SK-N-SH treated with all-trans-retinoic acid at 6 μM for 48 hours (cell line): ENCODE results near the gene HECA.

ENCODE experiments used
- ATAC-seq: fragments of 200-7000 bp; cut with Tn5 transposase; 3 replicates; pipeline ENCODE4 v1.9.1; 2020; ENCODE audit warnings: mild to moderate bottlenecking, moderate library complexity
- ARNTL ChIP-seq: fragments of 450-650 bp; formaldehyde crosslinking; IDR thresholded peaks from 2 replicates; pipeline ENCODE4 v1.5.0; 2020; ENCODE audit warnings: low read depth, mild to moderate bottlenecking, moderate library complexity, borderline replicate concordance
- BACH2 ChIP-seq: fragments of 250-450 bp; sonication (Bioruptor Pico); IDR thresholded peaks from 2 replicates; pipeline ENCODE4 v1.9.0; 2021; ENCODE audit warnings: mild to moderate bottlenecking, borderline replicate concordance
- CSDC2 ChIP-seq: fragments of 250-450 bp; sonication (Bioruptor Pico); IDR thresholded peaks from 2 replicates; pipeline ENCODE4 v1.5.0; 2020; ENCODE audit warnings: mild to moderate bottlenecking, moderate library complexity
- ESRRG ChIP-seq: fragments of 250-450 bp; sonication (Bioruptor Pico); IDR thresholded peaks from 2 replicates; pipeline ENCODE4 v1.6.1; 2021; ENCODE audit warnings: mild to moderate bottlenecking
- GLIS3 ChIP-seq: fragments of 250-450 bp; sonication (Bioruptor Pico); IDR thresholded peaks from 2 replicates; pipeline ENCODE4 v1.5.0; 2020; ENCODE audit warnings: mild to moderate bottlenecking, moderate library complexity
- ISL1 ChIP-seq: fragments of 250-450 bp; sonication (Bioruptor Pico); IDR thresholded peaks from 2 replicates; pipeline ENCODE4 v2.1.2; 2022; ENCODE audit warnings: mild to moderate bottlenecking, moderate library complexity
- PPARA ChIP-seq: fragments of 250-450 bp; sonication (Bioruptor Pico); IDR thresholded peaks from 2 replicates; pipeline ENCODE4 v1.5.0; 2020; ENCODE audit warnings: mild to moderate bottlenecking, borderline replicate concordance
- RARB ChIP-seq: fragments of 250-450 bp; sonication (Bioruptor Pico); IDR thresholded peaks from 2 replicates; pipeline ENCODE4 v1.8.0; 2021; ENCODE audit warnings: mild to moderate bottlenecking, moderate library complexity
- SNAI2 ChIP-seq: fragments of 250-450 bp; sonication (Bioruptor Pico); IDR thresholded peaks from 2 replicates; pipeline ENCODE4 v1.5.0; 2020; ENCODE audit warnings: mild to moderate bottlenecking, moderate library complexity
- TCF4 ChIP-seq: fragments of 250-450 bp; sonication (Bioruptor Pico); IDR thresholded peaks from 2 replicates; pipeline ENCODE4 v1.8.0; 2021; ENCODE audit warnings: mild to moderate bottlenecking, moderate library complexity, borderline replicate concordance
- TOX ChIP-seq: fragments of 250-450 bp; sonication (Bioruptor Pico); IDR thresholded peaks from 2 replicates; pipeline ENCODE4 v1.8.0; 2021; ENCODE audit warnings: mild to moderate bottlenecking, moderate library complexity, borderline replicate concordance
- ZC3H10 ChIP-seq: fragments of 250-450 bp; sonication (Bioruptor Pico); IDR thresholded peaks from 2 replicates; pipeline ENCODE4 v1.5.1; 2021; ENCODE audit warnings: mild to moderate bottlenecking, moderate library complexity
- ZFP3 ChIP-seq: fragments of 250-450 bp; sonication (Bioruptor Pico); IDR thresholded peaks from 2 replicates; pipeline ENCODE4 v1.5.0; 2020; ENCODE audit warnings: mild to moderate bottlenecking, moderate library complexity
- ZNF565 ChIP-seq: fragments of 450-650 bp; formaldehyde crosslinking; conservative IDR thresholded peaks from 2 replicates; pipeline ENCODE4 v1.5.0; 2020; ENCODE audit warnings: low read depth, mild to moderate bottlenecking, moderate library complexity
- ZNF8 ChIP-seq: fragments of 450-650 bp; formaldehyde crosslinking; IDR thresholded peaks from 2 replicates; pipeline ENCODE4 v1.5.0; 2020; ENCODE audit warnings: mild to moderate bottlenecking, moderate library complexity
- TF ChIP-seq, protein P1 (sequence below): fragments of 250-450 bp; sonication (Bioruptor Pico); IDR thresholded peaks from 2 replicates; pipeline ENCODE4 v1.5.0; 2020; ENCODE audit warnings: mild to moderate bottlenecking, moderate library complexity
- TF ChIP-seq, protein P2 (sequence below): fragments of 250-450 bp; sonication (Bioruptor Pico); IDR thresholded peaks from 2 replicates; pipeline ENCODE4 v1.8.0; 2020; ENCODE audit warnings: mild to moderate bottlenecking, moderate library complexity, borderline replicate concordance
- TF ChIP-seq, protein P3 (sequence below): fragments of 250-450 bp; sonication (Bioruptor Pico); IDR thresholded peaks from 2 replicates; pipeline ENCODE4 v1.5.1; 2020; ENCODE audit warnings: low read depth, mild to moderate bottlenecking, moderate library complexity
- TF ChIP-seq, protein P4 (sequence below): fragments of 250-450 bp; sonication (Bioruptor Pico); IDR thresholded peaks from 2 replicates; pipeline ENCODE4 v1.8.0; 2021; ENCODE audit warnings: low read depth, mild to moderate bottlenecking, moderate library complexity, borderline replicate concordance
- TF ChIP-seq, protein P5 (sequence below): fragments of 250-450 bp; sonication (Bioruptor Pico); IDR thresholded peaks from 2 replicates; pipeline ENCODE4 v1.5.1; 2021; ENCODE audit warnings: mild to moderate bottlenecking, moderate library complexity

The HECA gene

DNA sequence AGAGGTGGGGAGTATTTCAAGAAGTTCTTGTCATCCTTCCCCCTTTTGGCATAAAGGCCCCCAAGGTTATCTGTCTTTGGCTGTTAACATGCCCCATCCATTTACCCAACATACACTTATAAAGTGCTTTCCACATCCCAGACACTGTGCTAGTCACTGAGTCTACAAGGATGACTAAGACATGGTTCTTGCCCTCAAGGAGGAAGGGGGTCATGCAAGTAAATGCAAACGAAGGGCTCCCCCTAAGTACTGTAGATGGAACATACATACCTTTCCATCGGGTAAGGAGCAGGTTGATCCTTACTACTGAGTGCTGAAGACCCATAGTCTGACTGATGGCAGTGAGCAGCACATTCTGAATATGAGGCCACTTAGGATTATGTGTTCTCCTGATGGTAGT, 38.3 kb downstream of the HECA start:
- no peak for ATAC-seq
- TF ChIP-seq, protein P1, sequence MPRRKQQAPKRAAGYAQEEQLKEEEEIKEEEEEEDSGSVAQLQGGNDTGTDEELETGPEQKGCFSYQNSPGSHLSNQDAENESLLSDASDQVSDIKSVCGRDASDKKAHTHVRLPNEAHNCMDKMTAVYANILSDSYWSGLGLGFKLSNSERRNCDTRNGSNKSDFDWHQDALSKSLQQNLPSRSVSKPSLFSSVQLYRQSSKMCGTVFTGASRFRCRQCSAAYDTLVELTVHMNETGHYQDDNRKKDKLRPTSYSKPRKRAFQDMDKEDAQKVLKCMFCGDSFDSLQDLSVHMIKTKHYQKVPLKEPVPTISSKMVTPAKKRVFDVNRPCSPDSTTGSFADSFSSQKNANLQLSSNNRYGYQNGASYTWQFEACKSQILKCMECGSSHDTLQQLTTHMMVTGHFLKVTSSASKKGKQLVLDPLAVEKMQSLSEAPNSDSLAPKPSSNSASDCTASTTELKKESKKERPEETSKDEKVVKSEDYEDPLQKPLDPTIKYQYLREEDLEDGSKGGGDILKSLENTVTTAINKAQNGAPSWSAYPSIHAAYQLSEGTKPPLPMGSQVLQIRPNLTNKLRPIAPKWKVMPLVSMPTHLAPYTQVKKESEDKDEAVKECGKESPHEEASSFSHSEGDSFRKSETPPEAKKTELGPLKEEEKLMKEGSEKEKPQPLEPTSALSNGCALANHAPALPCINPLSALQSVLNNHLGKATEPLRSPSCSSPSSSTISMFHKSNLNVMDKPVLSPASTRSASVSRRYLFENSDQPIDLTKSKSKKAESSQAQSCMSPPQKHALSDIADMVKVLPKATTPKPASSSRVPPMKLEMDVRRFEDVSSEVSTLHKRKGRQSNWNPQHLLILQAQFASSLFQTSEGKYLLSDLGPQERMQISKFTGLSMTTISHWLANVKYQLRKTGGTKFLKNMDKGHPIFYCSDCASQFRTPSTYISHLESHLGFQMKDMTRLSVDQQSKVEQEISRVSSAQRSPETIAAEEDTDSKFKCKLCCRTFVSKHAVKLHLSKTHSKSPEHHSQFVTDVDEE (CRISPR knock-in tag) = no peak
- TF ChIP-seq ZFP3 (CRISPR knock-in tag) (no peak), BACH2 (CRISPR knock-in tag) (no peak), RARB (CRISPR knock-in tag) (no peak), ZC3H10 (CRISPR knock-in tag) (no peak), ARNTL (CRISPR knock-in tag) (no peak), CSDC2 (CRISPR knock-in tag) (no peak), ISL1 (CRISPR knock-in tag) (no peak), TCF4 (no peak)
- TF ChIP-seq, protein P2, sequence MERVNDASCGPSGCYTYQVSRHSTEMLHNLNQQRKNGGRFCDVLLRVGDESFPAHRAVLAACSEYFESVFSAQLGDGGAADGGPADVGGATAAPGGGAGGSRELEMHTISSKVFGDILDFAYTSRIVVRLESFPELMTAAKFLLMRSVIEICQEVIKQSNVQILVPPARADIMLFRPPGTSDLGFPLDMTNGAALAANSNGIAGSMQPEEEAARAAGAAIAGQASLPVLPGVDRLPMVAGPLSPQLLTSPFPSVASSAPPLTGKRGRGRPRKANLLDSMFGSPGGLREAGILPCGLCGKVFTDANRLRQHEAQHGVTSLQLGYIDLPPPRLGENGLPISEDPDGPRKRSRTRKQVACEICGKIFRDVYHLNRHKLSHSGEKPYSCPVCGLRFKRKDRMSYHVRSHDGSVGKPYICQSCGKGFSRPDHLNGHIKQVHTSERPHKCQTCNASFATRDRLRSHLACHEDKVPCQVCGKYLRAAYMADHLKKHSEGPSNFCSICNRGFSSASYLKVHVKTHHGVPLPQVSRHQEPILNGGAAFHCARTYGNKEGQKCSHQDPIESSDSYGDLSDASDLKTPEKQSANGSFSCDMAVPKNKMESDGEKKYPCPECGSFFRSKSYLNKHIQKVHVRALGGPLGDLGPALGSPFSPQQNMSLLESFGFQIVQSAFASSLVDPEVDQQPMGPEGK (CRISPR knock-in tag) = no peak

DNA sequence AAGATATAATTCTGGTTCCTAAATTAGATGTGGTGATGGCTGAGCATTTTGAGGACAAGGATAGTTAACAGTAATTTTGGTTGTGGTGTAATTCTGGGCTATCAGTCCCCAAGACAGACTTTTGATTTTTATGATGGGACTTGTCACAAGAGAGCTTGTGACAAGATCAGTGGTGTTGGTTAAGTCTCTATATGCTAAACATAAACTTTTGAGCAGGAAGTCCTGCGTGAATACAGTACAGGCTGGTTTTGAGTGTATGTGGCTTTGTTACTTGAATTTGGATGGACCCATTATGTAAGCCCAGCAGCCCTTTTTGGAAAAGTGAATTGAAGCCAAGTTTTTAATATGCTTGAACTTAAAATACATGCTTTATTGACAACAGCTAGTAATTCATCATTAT, 38.9 kb downstream of the HECA start:
- no peak for ATAC-seq
- TF ChIP-seq, protein P3, sequence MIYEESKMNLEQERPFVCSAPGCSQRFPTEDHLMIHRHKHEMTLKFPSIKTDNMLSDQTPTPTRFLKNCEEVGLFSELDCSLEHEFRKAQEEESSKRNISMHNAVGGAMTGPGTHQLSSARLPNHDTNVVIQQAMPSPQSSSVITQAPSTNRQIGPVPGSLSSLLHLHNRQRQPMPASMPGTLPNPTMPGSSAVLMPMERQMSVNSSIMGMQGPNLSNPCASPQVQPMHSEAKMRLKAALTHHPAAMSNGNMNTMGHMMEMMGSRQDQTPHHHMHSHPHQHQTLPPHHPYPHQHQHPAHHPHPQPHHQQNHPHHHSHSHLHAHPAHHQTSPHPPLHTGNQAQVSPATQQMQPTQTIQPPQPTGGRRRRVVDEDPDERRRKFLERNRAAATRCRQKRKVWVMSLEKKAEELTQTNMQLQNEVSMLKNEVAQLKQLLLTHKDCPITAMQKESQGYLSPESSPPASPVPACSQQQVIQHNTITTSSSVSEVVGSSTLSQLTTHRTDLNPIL = no peak
- TF ChIP-seq ISL1 (CRISPR knock-in tag) = no peak
- TF ChIP-seq, protein P2 (CRISPR knock-in tag) = no peak
- TF ChIP-seq ARNTL (CRISPR knock-in tag) = no peak
- TF ChIP-seq ZNF565 (CRISPR knock-in tag) = no peak
- TF ChIP-seq, protein P4, sequence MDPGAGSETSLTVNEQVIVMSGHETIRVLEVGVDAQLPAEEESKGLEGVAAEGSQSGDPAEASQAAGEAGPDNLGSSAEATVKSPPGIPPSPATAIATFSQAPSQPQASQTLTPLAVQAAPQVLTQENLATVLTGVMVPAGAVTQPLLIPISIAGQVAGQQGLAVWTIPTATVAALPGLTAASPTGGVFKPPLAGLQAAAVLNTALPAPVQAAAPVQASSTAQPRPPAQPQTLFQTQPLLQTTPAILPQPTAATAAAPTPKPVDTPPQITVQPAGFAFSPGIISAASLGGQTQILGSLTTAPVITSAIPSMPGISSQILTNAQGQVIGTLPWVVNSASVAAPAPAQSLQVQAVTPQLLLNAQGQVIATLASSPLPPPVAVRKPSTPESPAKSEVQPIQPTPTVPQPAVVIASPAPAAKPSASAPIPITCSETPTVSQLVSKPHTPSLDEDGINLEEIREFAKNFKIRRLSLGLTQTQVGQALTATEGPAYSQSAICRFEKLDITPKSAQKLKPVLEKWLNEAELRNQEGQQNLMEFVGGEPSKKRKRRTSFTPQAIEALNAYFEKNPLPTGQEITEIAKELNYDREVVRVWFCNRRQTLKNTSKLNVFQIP (CRISPR knock-in tag) = no peak
- TF ChIP-seq RARB (CRISPR knock-in tag) = no peak
- TF ChIP-seq, protein P5, sequence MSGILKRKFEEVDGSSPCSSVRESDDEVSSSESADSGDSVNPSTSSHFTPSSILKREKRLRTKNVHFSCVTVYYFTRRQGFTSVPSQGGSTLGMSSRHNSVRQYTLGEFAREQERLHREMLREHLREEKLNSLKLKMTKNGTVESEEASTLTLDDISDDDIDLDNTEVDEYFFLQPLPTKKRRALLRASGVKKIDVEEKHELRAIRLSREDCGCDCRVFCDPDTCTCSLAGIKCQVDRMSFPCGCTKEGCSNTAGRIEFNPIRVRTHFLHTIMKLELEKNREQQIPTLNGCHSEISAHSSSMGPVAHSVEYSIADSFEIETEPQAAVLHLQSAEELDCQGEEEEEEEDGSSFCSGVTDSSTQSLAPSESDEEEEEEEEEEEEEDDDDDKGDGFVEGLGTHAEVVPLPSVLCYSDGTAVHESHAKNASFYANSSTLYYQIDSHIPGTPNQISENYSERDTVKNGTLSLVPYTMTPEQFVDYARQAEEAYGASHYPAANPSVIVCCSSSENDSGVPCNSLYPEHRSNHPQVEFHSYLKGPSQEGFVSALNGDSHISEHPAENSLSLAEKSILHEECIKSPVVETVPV (CRISPR knock-in tag) = no peak
- TF ChIP-seq, protein P1 (CRISPR knock-in tag) = no peak
- no peak for TF ChIP-seq TOX (CRISPR knock-in tag)
- TF ChIP-seq ESRRG (CRISPR knock-in tag) = no peak
- TF ChIP-seq GLIS3 (CRISPR knock-in tag) = no peak
- no peak for TF ChIP-seq ZNF8 (CRISPR knock-in tag)
- TF ChIP-seq PPARA (CRISPR knock-in tag) = no peak
- no peak for TF ChIP-seq SNAI2 (CRISPR knock-in tag)
- no peak for TF ChIP-seq ZFP3 (CRISPR knock-in tag)
- TF ChIP-seq CSDC2 (CRISPR knock-in tag) = no peak
- no peak for TF ChIP-seq TCF4
- TF ChIP-seq, all 23 proteins: peak for 0
